Midbrain (tissue), 1 donor: Measurements from ENCODE around the gene FSTL5.

Experiments
- DNase-seq: peaks from one replicate; lab custom pipeline; 2025; lab: John Stamatoyannopoulos, UW

The FSTL5 gene

GRCh38 chr4:161704040-161704439 lies 459.8 kb downstream of the FSTL5 start:
- no peak for DNase-seq

GRCh38 chr4:161702287-161702686 lies 461.5 kb downstream of the FSTL5 start:
- no peak for DNase-seq

GRCh38 chr4:161696944-161697343 lies 466.9 kb downstream of the FSTL5 start:
- no peak for DNase-seq

- DNase-seq, result no peak
These were observed 483.7 kb downstream of the FSTL5 start for GRCh38 chr4:161680146-161680545.

- DNase-seq, result no peak
These were observed 499.1 kb downstream of the FSTL5 start for GRCh38 chr4:161664740-161665139.

- DNase-seq, result no peak
These were observed 500.0 kb downstream of the FSTL5 start for GRCh38 chr4:161663844-161664243.

GRCh38 chr4:161658676-161659075 lies 505.1 kb downstream of the FSTL5 start:
- no peak for DNase-seq

GRCh38 chr4:161657616-161658015 lies 506.2 kb downstream of the FSTL5 start:
- DNase-seq, result no peak

- DNase-seq, result no peak
These were observed 507.2 kb downstream of the FSTL5 start for GRCh38 chr4:161656594-161656993.

- DNase-seq, result no peak
These were observed 508.7 kb downstream of the FSTL5 start for GRCh38 chr4:161655148-161655547.

- no peak for DNase-seq
These were observed 510.1 kb downstream of the FSTL5 start for GRCh38 chr4:161653697-161654096.

- DNase-seq, result no peak
These were observed 512.2 kb downstream of the FSTL5 start for GRCh38 chr4:161651586-161651985.

- peak; percentile 7 for DNase-seq
These were observed 513.0 kb downstream of the FSTL5 start for GRCh38 chr4:161650812-161651211.

- no peak for DNase-seq
These were observed 516.0 kb downstream of the FSTL5 start for GRCh38 chr4:161647757-161648156.

GRCh38 chr4:161642708-161643107 lies 521.1 kb downstream of the FSTL5 start:
- DNase-seq, result no peak

- DNase-seq, result no peak
These were observed 533.9 kb downstream of the FSTL5 start for GRCh38 chr4:161629694-161630441.

GRCh38 chr4:161604516-161605300 lies 559.1 kb downstream of the FSTL5 start:
- no peak for DNase-seq

GRCh38 chr4:161601011-161601410 lies 562.8 kb downstream of the FSTL5 start:
- no peak for DNase-seq

GRCh38 chr4:161595230-161595771 lies 568.5 kb downstream of the FSTL5 start:
- DNase-seq, result no peak

GRCh38 chr4:161585011-161585410 lies 578.8 kb downstream of the FSTL5 start:
- no peak for DNase-seq

GRCh38 chr4:161583549-161583948 lies 580.3 kb downstream of the FSTL5 start:
- no peak for DNase-seq

- no peak for DNase-seq
These were observed 582.3 kb downstream of the FSTL5 start for GRCh38 chr4:161581262-161582230.
